ENCODE measurements around the gene WDR90. TPM values are rescaled to one million over a fixed set of nuclear protein-coding genes. Genes with fewer than 3 reads are reported as not detected.

Gene WDR90
- total RNA-seq, 2 donors from 2014 or later = 40.3 to 47.7 TPM

DNA sequence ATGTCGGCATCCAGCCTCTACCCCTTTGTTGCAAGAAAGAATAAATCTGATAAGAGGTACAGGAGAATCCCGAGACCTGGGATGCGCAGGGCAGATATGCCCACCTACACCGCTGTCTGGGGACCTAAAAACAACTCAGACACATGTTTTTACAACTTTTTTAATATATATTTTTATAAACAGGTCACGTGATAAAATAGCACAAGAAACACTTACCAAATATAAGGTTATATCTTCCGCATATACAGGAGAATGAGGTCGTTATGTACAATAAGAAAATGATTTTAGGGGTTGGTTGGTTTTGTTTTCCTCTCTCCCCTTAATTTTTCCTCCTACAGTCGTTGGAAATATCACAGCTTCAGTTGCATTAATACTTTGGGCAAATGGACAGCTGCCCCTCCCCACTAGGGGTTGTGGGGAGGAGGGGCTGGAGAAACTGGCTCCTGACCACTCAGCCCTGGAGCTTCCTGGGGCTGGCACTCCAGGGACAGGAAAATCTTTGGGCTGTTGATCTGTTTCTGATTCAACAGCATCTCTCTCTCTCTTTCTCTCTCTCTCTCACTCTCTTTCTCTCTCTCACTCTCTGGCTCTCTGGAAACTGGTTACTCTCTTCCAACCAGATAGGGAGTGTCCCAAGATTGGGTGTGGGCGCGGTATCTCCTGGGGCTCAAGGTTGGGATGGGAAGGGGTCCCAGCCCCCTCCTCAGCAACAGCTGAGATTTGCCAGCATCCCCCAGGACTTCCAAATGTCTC lies 43.4 kb downstream of the WDR90 start:
- H3K27me3 Mint-ChIP-seq (ENCODE audit: low read depth) = no peaks in the 10 kb centered on the region
- peaks cover 22% of the 10 kb centered on the region for H3K4me1 Mint-ChIP-seq (ENCODE audit: low read depth)
- no peaks in the 10 kb centered on the region for H3K9me3 Mint-ChIP-seq
- peaks cover 1% of the 10 kb centered on the region in 2 donors for H3K36me3 Mint-ChIP-seq (ENCODE audit: insufficient read depth in 2 of 2)
- ATAC-seq (replicated peaks in 1 of 2) (no peak), DNase-seq (no peak)
- no peak overlapping the region for H3K27ac Mint-ChIP-seq
- H3K4me3 Mint-ChIP-seq = peak overlapping the region in 1 of 2 donors; percentile 4

DNA sequence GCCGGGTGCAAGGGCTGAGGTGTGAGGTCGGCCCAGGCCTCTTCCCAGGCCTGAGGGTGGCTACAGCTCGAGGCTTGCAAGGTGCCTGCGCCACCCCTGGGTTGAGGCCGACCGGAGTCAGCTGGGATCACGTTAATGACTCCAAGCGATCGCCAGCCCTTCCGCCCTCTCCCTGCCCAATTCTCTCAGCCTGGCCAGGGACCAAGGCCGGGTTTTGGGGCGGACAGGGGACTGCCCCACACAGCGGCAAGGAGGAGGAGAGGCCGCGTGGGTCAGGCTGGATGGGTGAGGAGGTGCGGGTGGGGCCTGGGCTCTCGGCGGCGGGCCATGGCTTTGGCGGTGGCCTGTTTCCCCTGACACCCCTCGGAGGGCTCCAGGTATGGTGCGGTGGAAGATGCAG lies 44.2 kb downstream of the WDR90 start:
- H3K27me3 Mint-ChIP-seq (ENCODE audit: low read depth) = no peaks in the 10 kb centered on the region
- ATAC-seq (replicated peaks in 1 of 2) = no peak
- H3K4me3 Mint-ChIP-seq = peak overlapping the region; percentile 59 to 71
- H3K27ac Mint-ChIP-seq = no peak overlapping the region
- DNase-seq = no peak
- peaks cover 18% of the 10 kb centered on the region for H3K4me1 Mint-ChIP-seq (ENCODE audit: low read depth)
- H3K36me3 Mint-ChIP-seq (ENCODE audit: insufficient read depth in 2 of 2) = peaks cover 1% of the 10 kb centered on the region in 2 donors
- no peaks in the 10 kb centered on the region for H3K9me3 Mint-ChIP-seq

DNA sequence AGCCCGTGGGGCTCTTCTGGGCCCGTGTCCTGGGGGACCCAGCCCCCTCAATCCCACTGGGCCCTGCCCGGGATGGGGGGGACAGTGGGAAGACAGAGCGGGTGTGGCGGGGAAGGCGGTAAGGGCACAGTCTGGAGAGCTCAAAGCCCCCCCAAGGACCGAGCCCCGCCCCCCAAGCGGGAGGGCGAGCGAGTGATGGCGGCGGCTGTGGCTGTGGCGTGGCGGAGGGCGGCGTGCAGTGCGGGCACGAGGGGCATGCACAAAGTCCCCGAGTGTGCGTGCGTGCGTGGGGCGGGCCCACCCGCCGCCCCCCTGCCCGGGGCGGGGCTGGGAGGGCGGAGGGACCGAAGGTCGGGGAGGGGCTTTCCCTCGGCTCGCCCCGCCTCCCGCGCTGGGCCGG lies 44.6 kb downstream of the WDR90 start:
- DNase-seq (no peak), ATAC-seq (replicated peaks in 1 of 2) (no peak)
- Mint-ChIP-seq H3K9me3 (no peaks in the 10 kb centered on the region), H3K4me3 (peak overlapping the region; percentile 59 to 71), H3K36me3 (ENCODE audit: insufficient read depth in 2 of 2) (peaks cover 1% of the 10 kb centered on the region in 2 donors), H3K4me1 (ENCODE audit: low read depth) (peaks cover 14% of the 10 kb centered on the region), H3K27ac (no peak overlapping the region), H3K27me3 (ENCODE audit: low read depth) (no peaks in the 10 kb centered on the region)

DNA sequence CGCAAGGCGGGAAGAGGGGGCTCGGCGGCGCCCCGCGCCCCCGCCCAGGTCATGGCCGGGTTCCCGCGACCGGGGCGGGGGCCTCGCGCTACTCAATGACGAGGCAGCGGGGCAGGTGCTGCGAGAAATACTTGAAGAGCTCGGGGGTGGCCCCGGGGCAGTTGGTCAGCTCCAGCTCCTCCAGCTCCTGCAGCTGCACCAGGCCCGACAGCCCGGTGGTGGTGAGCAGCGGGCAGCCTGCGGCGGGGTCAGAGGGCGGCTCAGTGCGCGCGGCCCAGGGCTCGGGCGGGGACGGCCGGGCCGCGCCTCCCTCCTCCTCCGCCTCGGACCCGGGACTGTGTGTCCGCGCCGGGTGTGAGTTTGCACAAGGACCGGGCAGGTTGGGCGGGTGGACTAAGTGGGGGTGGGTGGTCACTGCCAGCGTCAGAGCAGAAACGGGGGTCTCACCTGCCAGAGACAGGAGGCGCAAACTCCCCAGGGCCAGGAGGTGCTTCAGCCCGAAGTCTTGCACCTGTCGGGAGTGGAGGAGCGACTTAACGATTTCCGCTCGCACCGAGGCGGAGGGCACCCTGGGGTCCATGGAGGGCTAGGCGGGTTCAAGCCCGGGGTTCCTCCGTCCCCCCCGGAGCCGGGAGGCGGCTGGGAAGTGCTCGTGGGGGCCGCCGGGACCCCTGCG lies 45.2 kb downstream of the WDR90 start:
- H3K27me3 Mint-ChIP-seq (ENCODE audit: low read depth) = no peaks in the 10 kb centered on the region
- H3K4me3 Mint-ChIP-seq = peak overlapping the region; percentile 78 to 88
- peaks cover 1% of the 10 kb centered on the region in 2 donors for H3K36me3 Mint-ChIP-seq (ENCODE audit: insufficient read depth in 2 of 2)
- no peaks in the 10 kb centered on the region for H3K9me3 Mint-ChIP-seq
- ATAC-seq (replicated peaks in 1 of 2) (no peak), DNase-seq (no peak)
- H3K27ac Mint-ChIP-seq = no peak overlapping the region
- H3K4me1 Mint-ChIP-seq (ENCODE audit: low read depth) = peaks cover 9% of the 10 kb centered on the region

DNA sequence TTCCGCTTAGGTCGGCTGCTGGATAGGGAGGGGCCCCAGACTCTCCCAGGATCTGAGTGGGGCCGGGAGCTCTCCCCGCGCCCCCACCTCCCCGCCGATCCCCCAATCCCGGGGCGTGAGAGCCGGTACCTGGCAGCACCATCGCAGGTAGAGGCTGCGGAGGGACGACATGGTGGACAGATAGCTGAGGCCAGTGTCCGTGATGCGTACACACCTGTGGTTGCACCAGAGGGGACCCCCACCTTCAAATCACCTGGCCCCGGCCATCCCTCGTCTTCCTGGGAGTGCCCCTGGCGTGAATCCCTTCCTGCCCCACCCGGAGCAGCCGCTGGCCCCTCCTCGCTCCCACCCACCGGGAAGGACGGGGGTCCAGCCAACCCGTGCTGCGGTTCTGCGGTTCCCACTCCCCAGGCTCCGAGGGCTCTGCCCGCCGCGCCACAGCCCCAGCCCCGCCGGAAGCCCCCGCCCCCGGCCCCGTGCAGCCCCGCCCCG lies 45.7 kb downstream of the WDR90 start:
- Mint-ChIP-seq H3K4me3 (peak overlapping the region; percentile 78 to 88), H3K27ac (no peak overlapping the region), H3K36me3 (ENCODE audit: insufficient read depth in 2 of 2) (peaks cover 1% of the 10 kb centered on the region in 2 donors), H3K27me3 (ENCODE audit: low read depth) (no peaks in the 10 kb centered on the region), H3K4me1 (ENCODE audit: low read depth) (peaks cover 6% of the 10 kb centered on the region), H3K9me3 (no peaks in the 10 kb centered on the region)
- DNase-seq (no peak), ATAC-seq (replicated peaks in 1 of 2) (peak in 1 of 2 donors; percentile 2)

DNA sequence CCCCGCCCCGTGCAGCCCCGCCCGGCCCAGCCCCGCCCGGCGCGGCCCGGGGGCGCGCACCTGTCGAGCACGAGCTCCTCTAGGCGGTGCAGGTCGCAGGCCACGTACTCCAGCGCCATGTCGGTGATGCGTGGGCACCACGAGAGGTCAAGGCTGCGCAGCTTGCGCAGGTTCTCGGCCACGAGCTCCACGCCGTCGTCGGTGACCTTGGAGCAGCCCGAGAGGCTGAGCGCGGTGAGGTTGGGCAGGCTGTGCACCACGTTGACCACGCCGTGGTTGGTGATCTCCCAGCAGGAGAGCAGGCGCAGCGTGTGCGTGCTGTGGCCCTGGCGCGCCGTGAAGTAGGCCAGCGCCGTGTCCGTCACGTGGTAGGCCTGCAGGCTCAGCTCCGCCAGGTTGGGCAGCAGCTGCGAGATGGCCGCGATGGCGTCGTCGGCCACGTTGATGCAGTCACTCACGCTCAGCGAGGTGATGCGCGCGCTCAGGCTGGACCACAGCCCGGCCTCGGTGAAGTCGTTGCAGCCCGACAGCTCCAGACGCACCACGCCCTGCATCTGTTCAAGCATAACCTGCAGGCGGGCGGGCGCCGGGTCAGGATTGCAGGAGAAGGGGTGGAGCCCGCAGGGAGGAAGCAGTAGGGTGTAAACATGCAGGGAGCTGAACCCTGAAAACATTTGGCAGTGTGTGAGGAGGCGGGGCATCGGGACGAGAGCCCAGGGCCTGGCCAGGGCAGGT lies 46.4 kb downstream of the WDR90 start:
- peak overlapping the region; percentile 88 to 90 for H3K4me3 Mint-ChIP-seq
- no peak overlapping the region for H3K27ac Mint-ChIP-seq
- DNase-seq (peak; percentile 80 to 82), ATAC-seq (replicated peaks in 1 of 2) (peak; percentile 86 to 88)
- H3K4me1 Mint-ChIP-seq (ENCODE audit: low read depth) = peaks cover 6% of the 10 kb centered on the region
- no peaks in the 10 kb centered on the region for H3K9me3 Mint-ChIP-seq
- no peaks in the 10 kb centered on the region for H3K36me3 Mint-ChIP-seq (ENCODE audit: insufficient read depth in 2 of 2)
- H3K27me3 Mint-ChIP-seq (ENCODE audit: low read depth) = no peaks in the 10 kb centered on the region

DNA sequence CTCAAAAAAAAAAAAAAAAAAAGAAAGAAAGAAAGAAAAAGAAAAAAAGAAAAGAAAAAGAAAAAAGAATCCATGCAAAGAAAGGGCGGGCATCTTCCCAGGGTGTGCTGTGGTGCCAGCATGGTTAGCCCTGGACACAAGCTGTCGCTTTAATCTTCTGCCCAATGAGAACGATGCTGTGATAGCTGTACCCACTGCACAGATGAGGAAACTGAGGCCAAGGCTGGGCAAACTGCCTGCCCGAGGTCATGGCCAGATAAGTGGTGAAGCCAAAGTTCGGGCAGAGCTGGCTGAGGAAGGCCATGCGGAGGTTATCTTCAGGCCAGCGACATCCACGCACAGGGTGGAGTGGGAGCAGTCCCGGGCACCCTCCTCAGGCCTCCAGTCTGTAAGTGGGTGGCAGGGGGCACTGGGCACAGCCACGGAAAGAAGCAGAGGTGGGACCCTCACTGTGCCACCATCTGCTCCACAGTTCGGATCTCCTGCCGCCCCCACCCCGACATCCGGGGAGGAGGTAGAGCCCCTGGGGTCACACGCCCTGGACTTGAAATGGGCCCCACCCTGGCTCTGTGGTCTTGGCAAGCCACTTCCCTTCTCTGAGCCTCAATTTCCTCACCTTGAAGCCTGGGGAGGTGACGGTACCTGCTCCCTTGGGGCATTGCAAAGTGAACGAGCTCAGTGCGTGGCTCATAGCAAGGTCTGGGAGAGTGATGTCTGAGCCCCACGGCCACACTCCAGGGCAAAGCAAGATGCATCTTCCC lies 49.9 kb downstream of the WDR90 start:
- Mint-ChIP-seq H3K4me3 (no peak overlapping the region), H3K9me3 (no peaks in the 10 kb centered on the region), H3K36me3 (ENCODE audit: insufficient read depth in 2 of 2) (no peaks in the 10 kb centered on the region), H3K4me1 (ENCODE audit: low read depth) (peaks cover 6% of the 10 kb centered on the region), H3K27ac (no peak overlapping the region), H3K27me3 (ENCODE audit: low read depth) (peaks cover 23% of the 10 kb centered on the region)
- ATAC-seq (replicated peaks in 1 of 2) (no peak), DNase-seq (no peak)

DNA sequence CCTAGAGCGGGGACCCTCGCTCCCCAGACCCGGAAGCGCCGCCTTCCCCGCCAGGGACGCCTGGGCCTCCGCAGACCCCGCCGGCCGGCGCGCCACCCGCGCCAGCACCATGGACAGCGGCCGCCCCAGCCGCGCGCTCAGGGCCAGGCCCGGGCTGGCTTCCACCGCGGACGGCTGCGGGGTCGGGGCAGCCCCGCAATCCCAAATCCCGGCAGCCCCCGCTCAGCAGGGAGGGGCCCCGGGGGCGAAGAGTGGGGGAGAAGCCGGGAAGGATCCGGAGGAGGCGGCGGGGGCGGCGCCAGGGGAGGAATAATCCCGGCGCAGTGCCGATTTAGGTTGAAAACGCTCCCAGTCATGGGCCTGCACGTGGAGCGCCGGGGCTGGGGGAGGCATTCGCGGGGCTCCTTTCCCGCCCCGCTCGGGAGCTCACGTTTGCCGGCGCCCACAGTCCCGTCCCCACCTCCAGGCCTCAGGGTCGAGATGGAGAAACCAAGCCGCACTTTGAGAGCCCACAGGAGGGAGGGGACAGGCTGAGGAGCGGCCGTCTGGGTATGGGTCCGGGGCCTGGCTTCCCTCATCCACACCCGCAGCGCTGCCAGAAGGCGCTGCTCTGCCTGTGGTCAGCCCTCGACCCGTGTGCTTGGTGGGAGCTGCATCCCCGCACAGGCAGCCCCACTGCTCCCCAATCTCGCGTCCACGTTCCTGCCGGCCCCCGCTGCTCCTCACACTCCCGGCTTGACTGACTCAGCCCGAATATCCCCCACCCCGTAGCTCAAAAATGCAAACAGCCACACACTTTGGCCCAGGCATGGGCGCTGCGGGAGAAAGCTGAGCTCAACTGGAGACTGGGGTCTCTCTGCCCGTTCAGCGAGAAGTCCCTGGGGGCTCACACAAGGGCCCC lies 51.8 kb downstream of the WDR90 start:
- Mint-ChIP-seq H3K9me3 (no peaks in the 10 kb centered on the region), H3K4me1 (ENCODE audit: low read depth) (no peaks in the 10 kb centered on the region), H3K36me3 (ENCODE audit: insufficient read depth in 2 of 2) (no peaks in the 10 kb centered on the region), H3K27ac (no peak overlapping the region), H3K4me3 (no peak overlapping the region), H3K27me3 (ENCODE audit: low read depth) (peaks cover 28% of the 10 kb centered on the region)
- peak; percentile 54 to 63 for DNase-seq
- peak; percentile 51 to 64 for ATAC-seq (replicated peaks in 1 of 2)

DNA sequence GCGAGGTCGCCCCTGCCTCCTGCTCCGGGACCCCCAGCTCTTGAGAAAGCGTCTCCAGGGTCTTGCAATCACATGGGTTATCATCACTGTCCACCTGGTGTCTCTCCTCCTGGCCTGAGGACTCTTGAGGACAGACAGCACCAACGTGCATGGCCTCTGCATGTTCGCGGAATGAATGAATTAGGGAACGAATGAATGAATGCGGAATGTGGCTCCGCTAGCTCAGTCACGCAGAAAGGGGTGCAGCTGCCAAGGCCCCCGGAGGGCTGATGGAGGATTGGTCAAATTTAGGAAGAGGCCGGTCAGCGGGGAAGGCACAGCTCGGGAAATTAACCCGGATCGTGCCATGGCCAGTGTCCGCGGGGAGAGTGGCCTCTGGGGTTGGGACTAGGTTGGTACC lies 53.2 kb downstream of the WDR90 start:
- DNase-seq (no peak), ATAC-seq (replicated peaks in 1 of 2) (no peak)
- H3K9me3 Mint-ChIP-seq = no peaks in the 10 kb centered on the region
- no peaks in the 10 kb centered on the region for H3K4me1 Mint-ChIP-seq (ENCODE audit: low read depth)
- no peak overlapping the region for H3K27ac Mint-ChIP-seq
- H3K4me3 Mint-ChIP-seq = no peak overlapping the region
- no peaks in the 10 kb centered on the region for H3K36me3 Mint-ChIP-seq (ENCODE audit: insufficient read depth in 2 of 2)
- peaks cover 40% of the 10 kb centered on the region for H3K27me3 Mint-ChIP-seq (ENCODE audit: low read depth)

DNA sequence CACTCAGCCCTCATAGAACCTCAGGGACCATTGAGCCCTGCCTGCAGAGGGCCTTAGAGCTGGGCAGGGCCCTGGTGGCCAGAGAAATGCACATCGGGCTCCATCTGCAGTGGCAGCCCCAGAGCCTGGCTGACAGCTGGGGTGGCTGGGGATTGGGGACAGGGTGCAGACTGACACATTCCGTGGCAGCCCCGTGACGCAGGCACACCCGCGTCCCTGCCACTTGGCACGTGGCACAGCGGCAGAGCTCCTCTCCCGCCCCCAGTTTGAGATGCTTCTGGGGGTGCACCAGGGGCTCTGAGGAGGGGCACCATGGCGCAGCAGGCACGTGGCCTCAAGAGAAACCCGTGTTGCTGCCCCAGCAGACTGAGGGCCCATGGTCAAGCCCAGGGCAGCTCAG lies 54.2 kb downstream of the WDR90 start:
- DNase-seq = no peak
- Mint-ChIP-seq H3K4me3 (no peak overlapping the region), H3K36me3 (ENCODE audit: insufficient read depth in 2 of 2) (no peaks in the 10 kb centered on the region), H3K27ac (no peak overlapping the region), H3K9me3 (no peaks in the 10 kb centered on the region), H3K27me3 (ENCODE audit: low read depth) (peaks cover 51% of the 10 kb centered on the region), H3K4me1 (ENCODE audit: low read depth) (no peaks in the 10 kb centered on the region)
- ATAC-seq (replicated peaks in 1 of 2) = no peak

DNA sequence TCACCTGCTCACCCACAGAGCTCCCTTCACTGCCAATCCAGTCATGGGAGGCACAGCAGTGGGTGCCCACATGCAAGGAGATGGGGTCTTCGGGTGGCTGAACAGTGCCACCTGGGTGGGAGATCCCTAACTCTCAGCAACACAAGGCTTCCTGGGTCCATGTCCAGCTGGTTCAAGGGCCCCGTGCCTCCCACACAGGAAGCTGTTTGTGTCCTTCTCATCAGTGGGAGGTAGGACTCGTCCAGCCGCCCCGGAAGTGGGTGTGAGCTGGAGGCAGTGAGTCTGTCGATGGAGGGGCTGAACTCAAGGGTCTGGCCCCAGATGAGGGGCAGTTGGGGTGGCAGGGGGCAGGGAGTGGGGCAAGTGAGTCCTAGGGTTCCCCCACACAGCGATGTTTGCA lies 54.9 kb downstream of the WDR90 start:
- H3K9me3 Mint-ChIP-seq = no peaks in the 10 kb centered on the region
- H3K27ac Mint-ChIP-seq = no peak overlapping the region
- peaks cover 53% of the 10 kb centered on the region for H3K27me3 Mint-ChIP-seq (ENCODE audit: low read depth)
- no peaks in the 10 kb centered on the region for H3K36me3 Mint-ChIP-seq (ENCODE audit: insufficient read depth in 2 of 2)
- no peak for DNase-seq
- H3K4me1 Mint-ChIP-seq (ENCODE audit: low read depth) = no peaks in the 10 kb centered on the region
- no peak for ATAC-seq (replicated peaks in 1 of 2)
- no peak overlapping the region for H3K4me3 Mint-ChIP-seq
